H1 (cell line): ENCODE results near the gene GTSF1L. TPM values are rescaled to one million over a fixed set of nuclear protein-coding genes. Genes with fewer than 3 reads are reported as not detected.

ENCODE experiments used
- CTCF ChIA-PET: fragments of 300-600 bp; sonication (Branson Sonifier 250); formaldehyde crosslinking; loops from one replicate; lab custom pipeline; 2021; ENCODE audit not compliant: partially characterized antibody; lab: Charles Lee
- POLR2A ChIA-PET: fragments of 300-600 bp; sonication (Branson Sonifier 250); formaldehyde crosslinking; loops from one replicate; lab custom pipeline; 2021; ENCODE audit warnings: inconsistent platforms; ENCODE audit not compliant: partially characterized antibody; lab: Charles Lee
- DNase-seq, 2 experiments: peaks; one replicate each; pipeline versions ENCODE4 v3.0.0 to v3.0.0-alpha.2; 2010 to 2022; ENCODE audit warnings: low spot score in 2 of 2, low read depth in 1 of 2, mixed read lengths in 1 of 2
- FAIRE-seq: peaks from 2 replicates; lab custom pipeline; 2011; peaks lifted over from hg19 to GRCh38; lab: Jason Lieb, UNC
- H2AFZ ChIP-seq: 2 replicates; pipeline ENCODE4 v1.8.1; 2012; ENCODE audit warnings: low read length, inconsistent platforms
- H2AK5ac ChIP-seq: 2 replicates; pipeline ENCODE4 v1.6.1; 2013; ENCODE audit warnings: low read depth, low read length
- H2BK120ac ChIP-seq: replicated peaks from 2 replicates; pipeline ENCODE3; 2013; ENCODE audit warnings: low read depth, low read length, inconsistent platforms
- H2BK12ac ChIP-seq: 2 replicates; pipeline ENCODE4 v1.6.1; 2013; ENCODE audit warnings: low read depth, low read length
- H2BK15ac ChIP-seq: 2 replicates; pipeline ENCODE4 v1.6.1; 2013; ENCODE audit warnings: low read length
- H2BK20ac ChIP-seq: 2 replicates; pipeline ENCODE4 v1.6.1; 2013; ENCODE audit warnings: low read length
- H2BK5ac ChIP-seq: 2 replicates; pipeline ENCODE4 v1.6.1; 2013; ENCODE audit warnings: low read depth, low read length
- H3K14ac ChIP-seq: 2 replicates; pipeline ENCODE4 v1.6.1; 2013; ENCODE audit warnings: inconsistent platforms; ENCODE audit not compliant: insufficient read length
- H3K18ac ChIP-seq: 2 replicates; pipeline ENCODE4 v1.6.1; 2013; ENCODE audit warnings: low read length; ENCODE audit errors: extremely low read depth
- H3K23ac ChIP-seq: 2 replicates; pipeline ENCODE4 v1.6.1; 2013; ENCODE audit warnings: inconsistent platforms; ENCODE audit not compliant: insufficient read length
- H3K23me2 ChIP-seq: 2 replicates; pipeline ENCODE4 v1.6.1; 2013; ENCODE audit warnings: low read depth, low read length
- H3K27ac ChIP-seq: 2 replicates; pipeline ENCODE4 v1.6.1; 2011; ENCODE audit warnings: low read depth, low read length, inconsistent platforms
- H3K27me3 ChIP-seq, 4 experiments: replicated peaks in 1 of 4; 1 replicate in 1 of 4; 2 replicates in 3 of 4; pipeline versions ENCODE4 v1.6.1 to v1.8.1; 2011 to 2013; ENCODE audit warnings: low read length in 3 of 4, mild to moderate bottlenecking in 3 of 4, inconsistent platforms in 2 of 4, mixed read lengths in 2 of 4, moderate library complexity in 1 of 4; ENCODE audit not compliant: control insufficient read depth in 3 of 4, insufficient read depth in 3 of 4; ENCODE audit errors: extremely low read depth in 1 of 4
- H3K36me3 ChIP-seq, 4 experiments: 2 replicates each; pipeline versions ENCODE4 v1.6.1 to v1.8.1; 2011 to 2013; ENCODE audit warnings: mild to moderate bottlenecking in 4 of 4, low read length in 3 of 4, moderate library complexity in 2 of 4, control low read depth in 1 of 4, inconsistent platforms in 1 of 4; ENCODE audit not compliant: insufficient read depth in 4 of 4, control insufficient read depth in 2 of 4
- H3K4ac ChIP-seq: replicated peaks from 2 replicates; pipeline ENCODE3; 2013; ENCODE audit warnings: low read length, low read depth, mixed read lengths, inconsistent platforms; ENCODE audit not compliant: insufficient read length
- H3K4me1 ChIP-seq, 4 experiments: replicated peaks in 1 of 4; 1 replicate in 1 of 4; 2 replicates in 3 of 4; pipeline versions ENCODE4 v1.6.1 to v1.8.1; 2011 to 2013; ENCODE audit warnings: low read length in 3 of 4, inconsistent platforms in 2 of 4, mixed read lengths in 1 of 4; ENCODE audit not compliant: insufficient read depth in 4 of 4, control insufficient read depth in 3 of 4
- H3K4me2 ChIP-seq, 2 experiments: 2 replicates each; pipeline versions ENCODE4 v1.6.1 to v1.8.1; 2011 to 2013; ENCODE audit warnings: low read depth in 2 of 2, low read length in 2 of 2, control low read depth in 1 of 2, inconsistent platforms in 1 of 2, mild to moderate bottlenecking in 1 of 2; ENCODE audit not compliant: insufficient read depth in 1 of 2
- H3K4me3 ChIP-seq, 4 experiments: fragments of 200-600, 300-600 bp in 1 of 4; sonication (generic), shearing (Covaris generic), sonication (Bioruptor Twin) in 1 of 4; 2 replicates each; pipeline versions ENCODE4 v1.5.1 to v1.8.1; 2011 to 2016; ENCODE audit warnings: low read length in 4 of 4, low read depth in 3 of 4, control low read depth in 2 of 4, inconsistent platforms in 2 of 4, mild to moderate bottlenecking in 2 of 4, mixed read lengths in 1 of 4, moderate library complexity in 1 of 4; ENCODE audit not compliant: insufficient read depth in 2 of 4; ENCODE audit errors: extremely low read depth in 1 of 4
- H3K56ac ChIP-seq: replicated peaks from 2 replicates; pipeline ENCODE3; 2013; ENCODE audit warnings: low read depth, mild to moderate bottlenecking, mixed read lengths, low read length, inconsistent platforms; ENCODE audit not compliant: insufficient read length
- H3K79me1 ChIP-seq: 2 replicates; pipeline ENCODE4 v1.6.1; 2013; ENCODE audit warnings: low read depth, low read length, control low read depth
- H3K79me2 ChIP-seq, 2 experiments: 2 replicates each; pipeline versions ENCODE4 v1.6.1 to v1.8.1; 2012 to 2013; ENCODE audit warnings: low read length in 2 of 2, mild to moderate bottlenecking in 2 of 2, inconsistent platforms in 1 of 2; ENCODE audit not compliant: insufficient read depth in 2 of 2, control insufficient read depth in 1 of 2
- H3K9ac ChIP-seq, 4 experiments: replicated peaks in 1 of 4; 1 replicate in 1 of 4; 2 replicates in 3 of 4; pipeline versions ENCODE4 v1.6.1 to v1.8.1; 2011 to 2013; ENCODE audit warnings: low read depth in 3 of 4, low read length in 3 of 4, control low read depth in 2 of 4, mild to moderate bottlenecking in 2 of 4, moderate library complexity in 2 of 4, inconsistent platforms in 1 of 4; ENCODE audit errors: extremely low read depth in 1 of 4
- H3K9me3 ChIP-seq, 2 experiments: 2 replicates each; pipeline versions ENCODE4 v1.6.1 to v1.8.1; 2012 to 2013; ENCODE audit warnings: mild to moderate bottlenecking in 2 of 2, moderate library complexity in 2 of 2, control low read depth in 1 of 2, inconsistent platforms in 1 of 2, low read depth in 1 of 2, low read length in 1 of 2, mixed read lengths in 1 of 2; ENCODE audit not compliant: insufficient read depth in 2 of 2
- H4K20me1 ChIP-seq, 2 experiments: replicated peaks in 1 of 2; 2 replicates each; pipeline versions ENCODE3 to v1.8.1; 2011 to 2013; ENCODE audit warnings: inconsistent platforms in 2 of 2, low read length in 2 of 2, mild to moderate bottlenecking in 1 of 2; ENCODE audit not compliant: insufficient read depth in 2 of 2, control insufficient read depth in 1 of 2
- H4K5ac ChIP-seq: 2 replicates; pipeline ENCODE4 v1.6.1; 2013; ENCODE audit warnings: low read length, low read depth, mixed read lengths, inconsistent platforms; ENCODE audit not compliant: insufficient read length
- H4K8ac ChIP-seq: 2 replicates; pipeline ENCODE4 v1.8.0; 2013; ENCODE audit warnings: mild to moderate bottlenecking, moderate library complexity, low read length, inconsistent platforms; ENCODE audit not compliant: insufficient read depth; ENCODE audit errors: extremely low read depth
- H4K91ac ChIP-seq: replicated peaks from 2 replicates; pipeline ENCODE3; 2013; ENCODE audit warnings: low read length, mixed read lengths, inconsistent platforms; ENCODE audit not compliant: insufficient read length
- WGBS, 2 experiments: shearing (Covaris generic) in 1 of 2; methylation state at CpG; one replicate each; pipeline versions ENCODE4 v1.1.6 to v1.1.7; 2013 to 2015; ENCODE audit warnings: low lambda C conversion rate in 2 of 2, mixed read lengths in 2 of 2, inconsistent platforms in 1 of 2, low coverage in 1 of 2, missing lambda C conversion rate in 1 of 2; ENCODE audit not compliant: insufficient replicate concordance in 2 of 2, insufficient coverage in 1 of 2, insufficient read length in 1 of 2; ENCODE audit errors: extremely low coverage in 1 of 2, missing lambda C conversion rate in 1 of 2; 5-methylcytosine and 5-hydroxymethylcytosine counted together
- polyA plus RNA-seq, 7 experiments: library from polyadenylated mRNA; depleted of rRNA in 3 of 7; stranded (reverse) in 5 of 7; unstranded in 2 of 7; fragments of >200 nt in 5 of 7; fragments of 200-250 nt in 2 of 7; gene quantifications; 1 replicate in 5 of 7; 2 replicates in 1 of 7; 4 replicates in 1 of 7; pipeline versions ENCODE4 v1.2.1 to v1.2.3, GENCODE V29; 2011 to 2013; ENCODE audit warnings: missing spikeins in 2 of 7, mixed read lengths in 2 of 7
- total RNA-seq: library from RNA; stranded (reverse); fragmentation: NEBNext Ultra II Directional; extraction: Animal tissue kit (Norgen Biotek cat#: 25700); gene quantifications from 2 replicates; pipeline ENCODE4 v1.2.1, GENCODE V29; 2021

The GTSF1L gene
- total and polyA plus RNA-seq, 2 of the 8 experiments (the other 6 are each of a cell fraction or from before 2014, with no cell fraction given): not detected

DNA sequence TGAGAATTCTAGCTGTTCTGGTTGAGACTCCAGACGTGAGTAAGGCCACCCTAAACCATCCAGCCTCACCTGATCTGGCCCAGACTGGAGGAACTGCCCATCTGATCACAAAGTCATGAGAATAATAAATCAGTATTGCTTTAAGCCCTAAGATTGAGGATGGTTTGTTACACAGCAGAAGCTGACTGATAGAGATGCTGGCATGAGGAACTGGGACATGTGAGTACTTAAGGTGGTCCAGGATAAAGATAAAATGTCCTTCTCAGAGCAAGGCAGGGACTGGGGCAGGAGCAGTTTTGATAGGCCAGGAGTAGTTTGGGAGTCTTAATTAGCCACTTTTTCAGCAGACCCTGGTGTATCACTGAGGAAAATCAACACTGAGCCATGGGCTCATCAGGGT, 6.8 kb downstream of the GTSF1L start:
- WGBS, 2 experiments: 93% methylated on average over 1 of the region's 1 CpG; no CpG with 5 or more reads in 1 of the 2 experiments
- Histone ChIP-seq H4K20me1 (peaks cover 0 to 2% of the 10 kb centered on the region in 2 experiments), H2BK20ac (no peak overlapping the region), H3K4me3 (no peak overlapping the region), H2BK120ac (no peak overlapping the region), H3K27ac (no peak overlapping the region), H3K9ac (no peak overlapping the region), H3K79me2 (no peaks in the 10 kb centered on the region), H3K56ac (no peak overlapping the region), H3K9me3 (no peaks in the 10 kb centered on the region), H2BK15ac (no peak overlapping the region), H3K4ac (no peak overlapping the region), H4K5ac (no peak overlapping the region), H4K8ac (no peak overlapping the region), H3K36me3 (peaks cover 2 to 11% (median 5%) of the 10 kb centered on the region in 4 experiments; a peak in 5 of 8 replicates), H3K18ac (no peak overlapping the region), H2AK5ac (no peak overlapping the region), H3K23me2 (0 out of 2 replicates have a peak, but pooled peaks cover 2% of the 10 kb centered on the region), H3K79me1 (no peaks in the 10 kb centered on the region), H3K23ac (no peak overlapping the region), H2AFZ (no peak overlapping the region), H3K4me2 (no peak overlapping the region), H4K91ac (no peak overlapping the region), H2BK5ac (no peak overlapping the region), H3K14ac (no peak overlapping the region), H2BK12ac (no peak overlapping the region), H3K27me3 (no peaks in the 10 kb centered on the region; a peak in 1 of 7 replicates), H3K4me1 (peaks cover 0 to 12% (median 2%) of the 10 kb centered on the region in 4 experiments; a peak in 3 of 7 replicates)
- FAIRE-seq: no peak
- POLR2A ChIA-PET: interaction anchor here (0.7 to 1.0 kb wide), 5 partner anchors 11 to 723 kb away, joined by 3 to 5 read pairs (median 3); no protein-coding TSS in a partner anchor
- no peak for DNase-seq
- CTCF ChIA-PET: interaction anchor here (1.1 to 1.9 kb wide), 2 partner anchors 181 to 194 kb away, joined by 3 to 8 read pairs; no protein-coding TSS in a partner anchor
